WTC11 (cell line): ENCODE data around the gene SS18. TPM values are rescaled to one million over a fixed set of nuclear protein-coding genes. Genes with fewer than 3 reads are reported as not detected.

ENCODE experiments used
- ATAC-seq: fragments of 200-7000 bp; cut with Tn5 transposase; 2 replicates; pipeline ENCODE4 v1.10.0; 2021; ENCODE audit warnings: mild to moderate bottlenecking, moderate library complexity
- CTCF ChIA-PET: fragments of 300-600 bp; sonication (Branson Sonifier 250); formaldehyde crosslinking; loops from one replicate; lab custom pipeline; 2021; ENCODE audit warnings: antibody characterized with exemption; lab: Charles Lee
- POLR2A ChIA-PET: fragments of 350-600 bp; sonication (Branson Sonifier 250); formaldehyde crosslinking; loops from one replicate; lab custom pipeline; 2021; ENCODE audit warnings: antibody characterized with exemption; lab: Charles Lee
- DNase-seq: peaks from one replicate; pipeline ENCODE4 v3.0.0; 2021; ENCODE audit warnings: low spot score
- H3K27ac Mint-ChIP-seq: 2 replicates; pipeline ENCODE4 v1.8.0; 2021; ENCODE audit warnings: mixed read lengths
- H3K27me3 Mint-ChIP-seq: 2 replicates; pipeline ENCODE4 v1.8.0; 2021; ENCODE audit warnings: low read depth, mild to moderate bottlenecking, moderate library complexity, mixed read lengths
- H3K36me3 Mint-ChIP-seq: 2 replicates; pipeline ENCODE4 v1.8.0; 2021; ENCODE audit warnings: mixed read lengths
- H3K4me1 Mint-ChIP-seq: 2 replicates; pipeline ENCODE4 v1.8.0; 2022; ENCODE audit warnings: mixed read lengths
- H3K4me3 Mint-ChIP-seq: 2 replicates; pipeline ENCODE4 v1.8.0; 2021; ENCODE audit warnings: mild to moderate bottlenecking, moderate library complexity, mixed read lengths
- H3K9me3 Mint-ChIP-seq: 2 replicates; pipeline ENCODE4 v1.8.0; 2021; ENCODE audit warnings: mixed read lengths
- CTCF ChIP-seq: fragments of 200-600 bp; IDR thresholded peaks from 2 replicates; pipeline ENCODE4 v1.8.0; 2022; ENCODE audit warnings: antibody characterized with exemption
- ERG ChIP-seq: fragments of 250-450 bp; sonication (Bioruptor Pico); IDR thresholded peaks from 2 replicates; pipeline ENCODE4 v1.8.0; 2021; ENCODE audit warnings: mild to moderate bottlenecking
- GABPB1 ChIP-seq: sonication (generic); formaldehyde crosslinking; IDR thresholded peaks from 2 replicates; pipeline ENCODE4 v1.8.1; 2023; ENCODE audit warnings: mild to moderate bottlenecking, missing genetic modification reagents
- HMGXB4 ChIP-seq: sonication (generic); formaldehyde crosslinking; IDR thresholded peaks from 2 replicates; pipeline ENCODE4 v1.8.1; 2023; ENCODE audit warnings: mild to moderate bottlenecking, moderate library complexity, missing genetic modification reagents
- TEAD1 ChIP-seq: sonication (generic); formaldehyde crosslinking; IDR thresholded peaks from 2 replicates; pipeline ENCODE4 v1.8.0; 2022; ENCODE audit warnings: mild to moderate bottlenecking, missing genetic modification reagents
- USF2 ChIP-seq: sonication (generic); formaldehyde crosslinking; IDR thresholded peaks from 2 replicates; pipeline ENCODE4 v1.8.1; 2023; ENCODE audit warnings: mild to moderate bottlenecking, missing genetic modification reagents, moderate library complexity
- ZNF138 ChIP-seq: sonication (generic); formaldehyde crosslinking; conservative IDR thresholded peaks from 2 replicates; pipeline ENCODE4 v1.8.1; 2022; ENCODE audit warnings: mild to moderate bottlenecking, moderate library complexity, missing genetic modification reagents
- ZNF281 ChIP-seq: sonication (generic); formaldehyde crosslinking; IDR thresholded peaks from 2 replicates; pipeline ENCODE4 v1.8.0; 2023; ENCODE audit warnings: mild to moderate bottlenecking, missing genetic modification reagents
- total RNA-seq: library from RNA; stranded (reverse); gene quantifications from 3 replicates; pipeline ENCODE4 v1.2.3, GENCODE V29; 2021
- TF ChIP-seq, protein P1 (sequence below): sonication (generic); formaldehyde crosslinking; IDR thresholded peaks from 2 replicates; pipeline ENCODE4 v1.8.1; 2022; ENCODE audit warnings: low read depth, mild to moderate bottlenecking, moderate library complexity, missing genetic modification reagents, borderline replicate concordance
- TF ChIP-seq, protein P2 (sequence below): sonication (generic); formaldehyde crosslinking; IDR thresholded peaks from 2 replicates; pipeline ENCODE4 v1.8.1; 2022; ENCODE audit warnings: mild to moderate bottlenecking, missing genetic modification reagents, moderate library complexity, borderline replicate concordance
- TF ChIP-seq, protein P3 (sequence below): sonication (generic); formaldehyde crosslinking; IDR thresholded peaks from 2 replicates; pipeline ENCODE4 v1.8.1; 2023; ENCODE audit warnings: mild to moderate bottlenecking, missing genetic modification reagents, borderline replicate concordance
- TF ChIP-seq, protein P4 (sequence below): fragments of 250-450 bp; sonication (Bioruptor Pico); conservative IDR thresholded peaks from 2 replicates; pipeline ENCODE4 v1.9.0; 2021; ENCODE audit warnings: mild to moderate bottlenecking

SS18 gene
- total RNA-seq, 1 experiment from 2014 or later = 73.0 TPM

DNA sequence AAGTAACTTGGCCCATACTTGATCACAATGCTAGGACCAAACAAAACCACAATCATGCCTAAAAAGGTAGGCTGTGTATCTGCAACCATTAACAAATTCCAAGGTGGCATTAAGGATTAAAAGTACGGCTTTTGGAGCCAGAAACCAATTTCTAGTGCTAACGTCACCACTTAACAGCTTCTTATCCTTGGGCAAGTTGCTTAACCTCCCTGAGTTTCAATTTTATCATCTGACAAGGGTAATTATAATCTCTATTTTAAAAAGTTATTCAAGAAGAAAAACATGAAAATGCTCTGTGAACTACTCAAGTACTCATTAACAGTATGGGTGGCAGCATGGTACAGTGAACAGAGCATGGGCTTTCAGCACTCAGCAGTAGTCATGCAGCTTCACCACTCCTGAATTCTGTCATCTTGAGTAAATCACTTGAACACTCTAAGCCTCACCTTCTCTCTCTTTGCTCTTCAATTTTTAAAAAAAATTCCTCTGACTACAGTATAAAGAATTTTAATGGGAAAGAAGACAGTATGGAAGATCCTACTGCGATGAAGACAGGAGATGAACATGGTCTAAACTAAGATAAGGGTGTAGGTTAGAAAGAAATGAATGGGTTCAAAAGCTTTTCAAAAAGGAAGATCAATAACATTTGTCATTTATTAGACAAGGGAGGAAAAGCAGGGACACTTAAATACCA, 69.2 kb downstream of the SS18 start:
- peaks cover 16% of the 10 kb centered on the region for H3K4me1 Mint-ChIP-seq
- POLR2A ChIA-PET = no interaction called here
- no peaks in the 10 kb centered on the region for H3K9me3 Mint-ChIP-seq
- H3K36me3 Mint-ChIP-seq = peaks cover 56% of the 10 kb centered on the region
- no peak for ATAC-seq
- CTCF ChIA-PET = no interaction called here
- TF ChIP-seq GABPB1 (CRISPR knock-in tag) (no peak), HMGXB4 (CRISPR knock-in tag) (no peak), ZNF138 (CRISPR knock-in tag) (no peak), ZNF281 (CRISPR knock-in tag) (no peak), USF2 (CRISPR knock-in tag) (no peak), TEAD1 (CRISPR knock-in tag) (no peak)
- TF ChIP-seq, protein P1, sequence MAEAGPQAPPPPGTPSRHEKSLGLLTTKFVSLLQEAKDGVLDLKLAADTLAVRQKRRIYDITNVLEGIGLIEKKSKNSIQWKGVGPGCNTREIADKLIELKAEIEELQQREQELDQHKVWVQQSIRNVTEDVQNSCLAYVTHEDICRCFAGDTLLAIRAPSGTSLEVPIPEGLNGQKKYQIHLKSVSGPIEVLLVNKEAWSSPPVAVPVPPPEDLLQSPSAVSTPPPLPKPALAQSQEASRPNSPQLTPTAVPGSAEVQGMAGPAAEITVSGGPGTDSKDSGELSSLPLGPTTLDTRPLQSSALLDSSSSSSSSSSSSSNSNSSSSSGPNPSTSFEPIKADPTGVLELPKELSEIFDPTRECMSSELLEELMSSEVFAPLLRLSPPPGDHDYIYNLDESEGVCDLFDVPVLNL (CRISPR knock-in tag) = no peak
- TF ChIP-seq, protein P2, sequence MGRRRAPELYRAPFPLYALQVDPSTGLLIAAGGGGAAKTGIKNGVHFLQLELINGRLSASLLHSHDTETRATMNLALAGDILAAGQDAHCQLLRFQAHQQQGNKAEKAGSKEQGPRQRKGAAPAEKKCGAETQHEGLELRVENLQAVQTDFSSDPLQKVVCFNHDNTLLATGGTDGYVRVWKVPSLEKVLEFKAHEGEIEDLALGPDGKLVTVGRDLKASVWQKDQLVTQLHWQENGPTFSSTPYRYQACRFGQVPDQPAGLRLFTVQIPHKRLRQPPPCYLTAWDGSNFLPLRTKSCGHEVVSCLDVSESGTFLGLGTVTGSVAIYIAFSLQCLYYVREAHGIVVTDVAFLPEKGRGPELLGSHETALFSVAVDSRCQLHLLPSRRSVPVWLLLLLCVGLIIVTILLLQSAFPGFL (CRISPR knock-in tag) = no peak
- TF ChIP-seq, protein P3, sequence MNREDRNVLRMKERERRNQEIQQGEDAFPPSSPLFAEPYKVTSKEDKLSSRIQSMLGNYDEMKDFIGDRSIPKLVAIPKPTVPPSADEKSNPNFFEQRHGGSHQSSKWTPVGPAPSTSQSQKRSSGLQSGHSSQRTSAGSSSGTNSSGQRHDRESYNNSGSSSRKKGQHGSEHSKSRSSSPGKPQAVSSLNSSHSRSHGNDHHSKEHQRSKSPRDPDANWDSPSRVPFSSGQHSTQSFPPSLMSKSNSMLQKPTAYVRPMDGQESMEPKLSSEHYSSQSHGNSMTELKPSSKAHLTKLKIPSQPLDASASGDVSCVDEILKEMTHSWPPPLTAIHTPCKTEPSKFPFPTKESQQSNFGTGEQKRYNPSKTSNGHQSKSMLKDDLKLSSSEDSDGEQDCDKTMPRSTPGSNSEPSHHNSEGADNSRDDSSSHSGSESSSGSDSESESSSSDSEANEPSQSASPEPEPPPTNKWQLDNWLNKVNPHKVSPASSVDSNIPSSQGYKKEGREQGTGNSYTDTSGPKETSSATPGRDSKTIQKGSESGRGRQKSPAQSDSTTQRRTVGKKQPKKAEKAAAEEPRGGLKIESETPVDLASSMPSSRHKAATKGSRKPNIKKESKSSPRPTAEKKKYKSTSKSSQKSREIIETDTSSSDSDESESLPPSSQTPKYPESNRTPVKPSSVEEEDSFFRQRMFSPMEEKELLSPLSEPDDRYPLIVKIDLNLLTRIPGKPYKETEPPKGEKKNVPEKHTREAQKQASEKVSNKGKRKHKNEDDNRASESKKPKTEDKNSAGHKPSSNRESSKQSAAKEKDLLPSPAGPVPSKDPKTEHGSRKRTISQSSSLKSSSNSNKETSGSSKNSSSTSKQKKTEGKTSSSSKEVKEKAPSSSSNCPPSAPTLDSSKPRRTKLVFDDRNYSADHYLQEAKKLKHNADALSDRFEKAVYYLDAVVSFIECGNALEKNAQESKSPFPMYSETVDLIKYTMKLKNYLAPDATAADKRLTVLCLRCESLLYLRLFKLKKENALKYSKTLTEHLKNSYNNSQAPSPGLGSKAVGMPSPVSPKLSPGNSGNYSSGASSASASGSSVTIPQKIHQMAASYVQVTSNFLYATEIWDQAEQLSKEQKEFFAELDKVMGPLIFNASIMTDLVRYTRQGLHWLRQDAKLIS (CRISPR knock-in tag) = no peak
- no peak overlapping the region for H3K4me3 Mint-ChIP-seq
- H3K27me3 Mint-ChIP-seq = no peaks in the 10 kb centered on the region
- DNase-seq = no peak
- no peak overlapping the region for H3K27ac Mint-ChIP-seq

DNA sequence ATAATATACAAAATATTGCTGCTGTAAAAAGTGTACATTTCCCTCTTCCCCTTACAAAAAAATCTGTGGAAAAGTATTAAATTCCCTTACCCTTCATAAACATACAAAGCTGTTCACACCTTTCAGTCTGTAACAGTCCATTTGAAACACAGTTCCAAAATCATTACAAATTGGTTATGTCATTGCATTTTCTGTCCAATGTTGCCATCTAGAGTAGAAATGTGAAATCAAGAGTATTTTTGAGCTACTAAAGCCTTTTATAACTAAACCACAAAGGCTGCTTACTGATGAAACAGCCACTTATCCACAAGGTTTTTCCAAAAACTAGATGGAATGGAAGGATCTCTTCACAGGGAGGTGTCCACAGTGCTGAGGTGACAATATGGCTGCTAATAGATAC, 72.5 kb downstream of the SS18 start:
- peaks cover 10% of the 10 kb centered on the region for H3K4me1 Mint-ChIP-seq
- peaks cover 48% of the 10 kb centered on the region for H3K36me3 Mint-ChIP-seq
- CTCF ChIA-PET = no interaction called here
- no peak for DNase-seq
- POLR2A ChIA-PET = no interaction called here
- TF ChIP-seq, protein P4, sequence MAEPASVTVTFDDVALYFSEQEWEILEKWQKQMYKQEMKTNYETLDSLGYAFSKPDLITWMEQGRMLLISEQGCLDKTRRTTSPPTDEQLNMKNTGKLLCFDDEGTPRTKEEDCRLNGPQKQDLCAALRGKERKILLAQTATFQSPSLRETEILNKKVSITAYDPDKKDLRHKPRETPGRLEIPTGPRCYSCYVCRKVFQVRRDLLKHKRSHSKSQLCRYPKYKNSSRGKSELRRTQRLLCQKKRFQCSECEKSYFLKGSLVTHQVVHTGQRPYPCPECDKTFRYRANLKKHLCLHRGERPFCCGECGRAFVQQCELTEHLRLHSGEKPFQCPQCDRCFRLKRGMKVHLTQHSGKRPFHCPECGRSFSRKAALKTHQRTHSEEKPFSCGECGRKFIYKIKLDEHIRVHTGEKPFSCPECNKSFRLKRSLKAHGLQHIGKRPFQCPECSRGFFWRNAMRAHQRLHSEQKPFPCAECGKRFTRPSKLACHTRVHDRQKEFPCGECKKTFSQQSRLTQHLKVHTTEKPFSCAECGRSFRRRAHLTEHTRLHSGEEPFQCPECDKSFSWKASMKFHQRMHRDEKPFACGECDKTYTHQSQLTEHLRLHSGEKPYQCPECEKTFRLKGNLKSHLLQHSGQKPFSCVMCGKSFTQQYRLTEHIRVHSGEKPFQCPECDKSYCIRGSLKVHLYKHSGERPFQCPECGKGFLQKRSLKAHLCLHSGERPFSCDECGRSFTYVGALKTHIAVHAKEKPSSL (CRISPR knock-in tag) = no peak
- TF ChIP-seq CTCF (no peak), ERG (no peak)
- no peak for ATAC-seq
- no peak overlapping the region for H3K27ac Mint-ChIP-seq
- H3K4me3 Mint-ChIP-seq = no peak overlapping the region
- no peaks in the 10 kb centered on the region for H3K9me3 Mint-ChIP-seq
- H3K27me3 Mint-ChIP-seq = no peaks in the 10 kb centered on the region
